Measurements from ENCODE around the gene NCF2.
A peak's percentile ranks its signal among the peaks of the same experiment; 100 is the strongest.

The NCF2 gene
- total RNA-seq: 0.25 to 22.4 (median 3.2) reads per million in 9 experiments

GRCh38 chr1:183590244-183591191 is at the start of gene NCF2:
TSS of gene NCF2 (minus strand) at chr1:183590459. CDS start at chr1:183590329, 130 bp downstream.
- peak in 2 of 3 experiments; percentile 1 to 5 for DNase-seq
- Mint-ChIP-seq H3K4me1 (ENCODE audit: low read depth in 2 of 2) (peaks cover 6 to 10% of the 10 kb centered on the region in 2 donors), H3K36me3 (ENCODE audit: insufficient read depth) (peaks cover 2% of the 10 kb centered on the region), H3K27me3 (peaks cover 5 to 11% of the 10 kb centered on the region in 2 donors), H3K4me3 (peak within 1 kb of the TSS in 1 of 2 donors; percentile 36), H3K9me3 (no peaks in the 10 kb centered on the region), H3K27ac (peak within 1 kb of the TSS; percentile 58 to 79)
- ATAC-seq (replicated peaks): peak; percentile 74

- Mint-ChIP-seq H3K4me1 (ENCODE audit: low read depth in 2 of 2) (peaks cover 17% of the 10 kb centered on the region in 2 donors), H3K27ac (no peak overlapping the region), H3K36me3 (ENCODE audit: insufficient read depth) (peaks cover 12% of the 10 kb centered on the region), H3K4me3 (no peak overlapping the region), H3K27me3 (no peaks in the 10 kb centered on the region), H3K9me3 (no peaks in the 10 kb centered on the region)
- no peak for ATAC-seq (replicated peaks)
- no peak for DNase-seq
These were observed 48.6 kb upstream of the NCF2 start for GRCh38 chr1:183638649-183639387.

- peak overlapping the region; percentile 94 to 95 for H3K27ac Mint-ChIP-seq
- no peaks in the 10 kb centered on the region for H3K9me3 Mint-ChIP-seq
These were observed 46.5 kb upstream of the NCF2 start for GRCh38 chr1:183636783-183637182.

GRCh38 chr1:183636334-183636682 is 46.0 kb upstream of the NCF2 start:
- H3K27ac Mint-ChIP-seq: peak overlapping the region; percentile 94 to 95
- no peaks in the 10 kb centered on the region for H3K9me3 Mint-ChIP-seq
- peak overlapping the region; percentile 97 for H3K4me3 Mint-ChIP-seq
- peak in 1 of 3 experiments; percentile 8 for DNase-seq
- ATAC-seq (replicated peaks): no peak
- peaks cover 25% of the 10 kb centered on the region for H3K36me3 Mint-ChIP-seq (ENCODE audit: insufficient read depth)
- no peaks in the 10 kb centered on the region for H3K27me3 Mint-ChIP-seq
- peaks cover 28 to 33% of the 10 kb centered on the region in 2 donors for H3K4me1 Mint-ChIP-seq (ENCODE audit: low read depth in 2 of 2)

More at GRCh38 chr1:183636783-183637182, 46.5 kb upstream of the NCF2 start:
- Mint-ChIP-seq H3K4me1 (ENCODE audit: low read depth in 2 of 2) (peaks cover 27 to 31% of the 10 kb centered on the region in 2 donors), H3K36me3 (ENCODE audit: insufficient read depth) (peaks cover 22% of the 10 kb centered on the region), H3K4me3 (peak overlapping the region; percentile 97), H3K27me3 (no peaks in the 10 kb centered on the region)
- ATAC-seq (replicated peaks): no peak
- DNase-seq: no peak

- Mint-ChIP-seq H3K36me3 (ENCODE audit: insufficient read depth) (peaks cover 30% of the 10 kb centered on the region), H3K4me1 (ENCODE audit: low read depth in 2 of 2) (peaks cover 30 to 37% of the 10 kb centered on the region in 2 donors), H3K9me3 (no peaks in the 10 kb centered on the region), H3K27me3 (no peaks in the 10 kb centered on the region), H3K4me3 (peak within 1 kb of the TSS; percentile 97), H3K27ac (peak within 1 kb of the TSS; percentile 94 to 95)
- DNase-seq: peak; percentile 89 to 93 (median 91)
- ATAC-seq (replicated peaks): peak; percentile 86
These were observed 45.5 kb upstream of the NCF2 start, which contains the start of gene ARPC5 for GRCh38 chr1:183635606-183636333. TSS of gene ARPC5 (minus strand) at chr1:183635783. CDS start at chr1:183635659, 124 bp downstream.

- peak; percentile 3 for ATAC-seq (replicated peaks)
- Mint-ChIP-seq H3K9me3 (no peaks in the 10 kb centered on the region), H3K4me1 (ENCODE audit: low read depth in 2 of 2) (peaks cover 35 to 42% of the 10 kb centered on the region in 2 donors)
These were observed 44.9 kb upstream of the NCF2 start for GRCh38 chr1:183635099-183635605.

GRCh38 chr1:183634429-183635065 is 44.3 kb upstream of the NCF2 start:
- H3K36me3 Mint-ChIP-seq (ENCODE audit: insufficient read depth): peaks cover 42% of the 10 kb centered on the region
- no peaks in the 10 kb centered on the region for H3K9me3 Mint-ChIP-seq
- peaks cover 37 to 42% of the 10 kb centered on the region in 2 donors for H3K4me1 Mint-ChIP-seq (ENCODE audit: low read depth in 2 of 2)
- no peaks in the 10 kb centered on the region for H3K27me3 Mint-ChIP-seq
- H3K4me3 Mint-ChIP-seq: peak overlapping the region; percentile 97
- DNase-seq (no peak), ATAC-seq (replicated peaks) (no peak)
- H3K27ac Mint-ChIP-seq: peak overlapping the region; percentile 35 to 77

More at GRCh38 chr1:183635099-183635605, 44.9 kb upstream of the NCF2 start:
- Mint-ChIP-seq H3K27ac (peak overlapping the region; percentile 94 to 95), H3K36me3 (ENCODE audit: insufficient read depth) (peaks cover 36% of the 10 kb centered on the region), H3K27me3 (no peaks in the 10 kb centered on the region), H3K4me3 (peak overlapping the region; percentile 97)
- peak in 1 of 3 experiments; percentile 15 for DNase-seq

- H3K4me3 Mint-ChIP-seq: peak overlapping the region; percentile 97
- ATAC-seq (replicated peaks) (peak; percentile 31), DNase-seq (peak in 2 of 3 experiments; percentile 8 to 16)
- peaks cover 50% of the 10 kb centered on the region for H3K36me3 Mint-ChIP-seq (ENCODE audit: insufficient read depth)
- no peaks in the 10 kb centered on the region for H3K9me3 Mint-ChIP-seq
- peaks cover 38 to 43% of the 10 kb centered on the region in 2 donors for H3K4me1 Mint-ChIP-seq (ENCODE audit: low read depth in 2 of 2)
- H3K27me3 Mint-ChIP-seq: no peaks in the 10 kb centered on the region
- H3K27ac Mint-ChIP-seq: peak overlapping the region; percentile 35 to 77
These were observed 43.6 kb upstream of the NCF2 start for GRCh38 chr1:183633676-183634343.

- Mint-ChIP-seq H3K9me3 (no peaks in the 10 kb centered on the region), H3K4me1 (ENCODE audit: low read depth in 2 of 2) (peaks cover 43 to 50% of the 10 kb centered on the region in 2 donors), H3K4me3 (peak overlapping the region; percentile 97), H3K27ac (peak overlapping the region in 1 of 2 donors; percentile 77), H3K27me3 (no peaks in the 10 kb centered on the region), H3K36me3 (ENCODE audit: insufficient read depth) (peaks cover 58% of the 10 kb centered on the region)
- ATAC-seq (replicated peaks): no peak
- no peak for DNase-seq
These were observed 42.7 kb upstream of the NCF2 start for GRCh38 chr1:183632964-183633363.

- H3K4me1 Mint-ChIP-seq (ENCODE audit: low read depth in 2 of 2): peaks cover 43 to 50% of the 10 kb centered on the region in 2 donors
- H3K4me3 Mint-ChIP-seq: peak overlapping the region; percentile 13 to 97
- no peak for DNase-seq
- H3K36me3 Mint-ChIP-seq (ENCODE audit: insufficient read depth): peaks cover 66% of the 10 kb centered on the region
- no peaks in the 10 kb centered on the region for H3K27me3 Mint-ChIP-seq
- no peak for ATAC-seq (replicated peaks)
- H3K27ac Mint-ChIP-seq: no peak overlapping the region
- no peaks in the 10 kb centered on the region for H3K9me3 Mint-ChIP-seq
These were observed 41.9 kb upstream of the NCF2 start for GRCh38 chr1:183632114-183632513.

GRCh38 chr1:183630748-183631147 is 40.5 kb upstream of the NCF2 start:
- H3K4me1 Mint-ChIP-seq (ENCODE audit: low read depth in 2 of 2): peaks cover 36 to 42% of the 10 kb centered on the region in 2 donors
- peak overlapping the region; percentile 0 to 97 for H3K4me3 Mint-ChIP-seq
- ATAC-seq (replicated peaks) (no peak), DNase-seq (no peak)
- no peaks in the 10 kb centered on the region for H3K27me3 Mint-ChIP-seq
- no peaks in the 10 kb centered on the region for H3K9me3 Mint-ChIP-seq
- H3K27ac Mint-ChIP-seq: peak overlapping the region in 1 of 2 donors; percentile 1
- H3K36me3 Mint-ChIP-seq (ENCODE audit: insufficient read depth): peaks cover 79% of the 10 kb centered on the region

GRCh38 chr1:183628537-183628936 is 38.3 kb upstream of the NCF2 start:
- DNase-seq (no peak), ATAC-seq (replicated peaks) (no peak)
- no peaks in the 10 kb centered on the region for H3K27me3 Mint-ChIP-seq
- no peaks in the 10 kb centered on the region for H3K9me3 Mint-ChIP-seq
- peaks cover 26 to 36% of the 10 kb centered on the region in 2 donors for H3K4me1 Mint-ChIP-seq (ENCODE audit: low read depth in 2 of 2)
- H3K4me3 Mint-ChIP-seq: peak overlapping the region in 1 of 2 donors; percentile 28
- H3K27ac Mint-ChIP-seq: peak overlapping the region in 1 of 2 donors; percentile 1
- H3K36me3 Mint-ChIP-seq (ENCODE audit: insufficient read depth): peaks cover 83% of the 10 kb centered on the region

All from effector memory CD8-positive, alpha-beta T cell (primary cell).